ENCODE results near the gene RPS4Y2. TPM values are rescaled to one million over a fixed set of nuclear protein-coding genes. Genes with fewer than 3 reads are reported as not detected.

The RPS4Y2 gene
- total RNA-seq, 2 experiments from 2014 or later: not detected

DNA sequence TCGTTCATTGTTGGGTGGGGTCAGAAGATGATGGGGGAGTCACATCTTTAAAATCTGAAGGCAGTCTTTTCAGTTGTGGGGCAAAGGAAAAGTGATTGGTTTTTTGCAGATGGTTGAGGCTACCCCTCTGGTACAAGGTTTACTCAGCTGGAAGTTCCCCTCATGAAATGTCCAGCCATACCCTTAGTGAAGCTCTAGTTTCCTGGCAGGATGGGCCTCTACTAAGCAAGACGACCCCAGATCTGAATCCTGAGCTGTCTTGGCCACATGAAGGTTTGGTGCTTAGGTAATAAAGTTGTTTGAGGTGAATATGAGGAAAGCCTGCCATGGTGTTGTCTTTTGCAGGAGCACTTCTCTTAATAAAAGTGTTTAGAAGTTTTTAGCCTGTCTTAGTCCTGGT, 9.2 kb downstream of the RPS4Y2 start:
- H3K27ac ChIP-seq (ENCODE audit: low read depth in 1 of 2, low read length in 2 of 2): no peak overlapping the region
- Mint-ChIP-seq H3K4me3 (no peak overlapping the region), H3K4me1 (ENCODE audit: low read depth) (peaks cover 38% of the 10 kb centered on the region), H3K9me3 (no peaks in the 10 kb centered on the region), H3K36me3 (ENCODE audit: low read depth) (no peaks in the 10 kb centered on the region), H3K27ac (no peak overlapping the region), H3K27me3 (no peaks in the 10 kb centered on the region)
- no peaks in the 10 kb centered on the region for H3K27me3 ChIP-seq (ENCODE audit: control insufficient read depth in 1 of 2, insufficient read depth in 2 of 2, low read length in 2 of 2)
- H3K4me3 ChIP-seq (ENCODE audit: low read length): no peak overlapping the region
- H3K9me3 ChIP-seq (ENCODE audit: control insufficient read depth in 1 of 2, insufficient read depth in 1 of 2, low read length in 2 of 2): no peaks in the 10 kb centered on the region
- DNase-seq (no peak), ATAC-seq (ENCODE audit: poor library complexity) (no peak)
- intact Hi-C loops (cut with DNase I, micrococcal nuclease): no loop called here
- H3K36me3 ChIP-seq (ENCODE audit: insufficient read depth, low read length): no peaks in the 10 kb centered on the region
- POLR2A ChIA-PET: interaction anchor here (0.7 kb wide), 1 partner anchor 13 kb away, joined by 3 read pairs; no protein-coding TSS in a partner anchor
- H3K4me1 ChIP-seq (ENCODE audit: insufficient read depth, low read length): peaks cover 15% of the 10 kb centered on the region
- CTCF ChIA-PET: no interaction called here
- TF ChIP-seq, protein P1, sequence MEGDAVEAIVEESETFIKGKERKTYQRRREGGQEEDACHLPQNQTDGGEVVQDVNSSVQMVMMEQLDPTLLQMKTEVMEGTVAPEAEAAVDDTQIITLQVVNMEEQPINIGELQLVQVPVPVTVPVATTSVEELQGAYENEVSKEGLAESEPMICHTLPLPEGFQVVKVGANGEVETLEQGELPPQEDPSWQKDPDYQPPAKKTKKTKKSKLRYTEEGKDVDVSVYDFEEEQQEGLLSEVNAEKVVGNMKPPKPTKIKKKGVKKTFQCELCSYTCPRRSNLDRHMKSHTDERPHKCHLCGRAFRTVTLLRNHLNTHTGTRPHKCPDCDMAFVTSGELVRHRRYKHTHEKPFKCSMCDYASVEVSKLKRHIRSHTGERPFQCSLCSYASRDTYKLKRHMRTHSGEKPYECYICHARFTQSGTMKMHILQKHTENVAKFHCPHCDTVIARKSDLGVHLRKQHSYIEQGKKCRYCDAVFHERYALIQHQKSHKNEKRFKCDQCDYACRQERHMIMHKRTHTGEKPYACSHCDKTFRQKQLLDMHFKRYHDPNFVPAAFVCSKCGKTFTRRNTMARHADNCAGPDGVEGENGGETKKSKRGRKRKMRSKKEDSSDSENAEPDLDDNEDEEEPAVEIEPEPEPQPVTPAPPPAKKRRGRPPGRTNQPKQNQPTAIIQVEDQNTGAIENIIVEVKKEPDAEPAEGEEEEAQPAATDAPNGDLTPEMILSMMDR (IDR thresholded peaks at IDR 0.05): no peak

DNA sequence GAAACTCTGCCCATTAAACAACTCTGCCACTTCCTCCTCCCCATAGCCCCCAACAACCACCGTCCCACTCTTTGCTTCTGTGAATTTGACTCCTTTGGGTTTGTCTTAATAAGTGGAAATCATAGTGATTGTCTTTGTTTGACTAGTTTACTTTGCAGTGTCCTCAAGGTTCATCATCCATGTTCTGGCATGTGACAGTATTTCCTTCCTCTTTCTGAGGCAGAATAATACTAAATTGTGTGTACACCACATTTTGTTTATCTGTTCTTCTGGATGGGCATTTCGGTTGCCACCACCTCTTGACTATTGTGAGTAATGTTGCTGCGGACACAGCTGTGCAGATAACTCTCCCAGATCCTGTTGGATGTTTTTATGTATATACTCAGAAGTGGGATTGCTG, 14.8 kb downstream of the RPS4Y2 start:
- Histone ChIP-seq H3K27ac (ENCODE audit: low read depth in 1 of 2, low read length in 2 of 2) (no peak overlapping the region), H3K36me3 (ENCODE audit: insufficient read depth, low read length) (no peaks in the 10 kb centered on the region), H3K4me3 (ENCODE audit: low read length) (no peak overlapping the region), H3K4me1 (ENCODE audit: insufficient read depth, low read length) (no peaks in the 10 kb centered on the region), H3K9me3 (ENCODE audit: control insufficient read depth in 1 of 2, insufficient read depth in 1 of 2, low read length in 2 of 2) (no peaks in the 10 kb centered on the region), H3K27me3 (ENCODE audit: control insufficient read depth in 1 of 2, insufficient read depth in 2 of 2, low read length in 2 of 2) (no peaks in the 10 kb centered on the region)
- no peak for DNase-seq
- Mint-ChIP-seq H3K27ac (no peak overlapping the region), H3K4me1 (ENCODE audit: low read depth) (peaks cover 50% of the 10 kb centered on the region), H3K36me3 (ENCODE audit: low read depth) (no peaks in the 10 kb centered on the region), H3K9me3 (no peaks in the 10 kb centered on the region), H3K27me3 (no peaks in the 10 kb centered on the region), H3K4me3 (no peak overlapping the region)
- intact Hi-C loops (cut with DNase I, micrococcal nuclease): no loop called here
- ChIA-PET CTCF (no interaction called here), POLR2A (no interaction called here)
- ATAC-seq (ENCODE audit: poor library complexity): no peak
- TF ChIP-seq, protein P1 (IDR thresholded peaks at IDR 0.05): no peak

DNA sequence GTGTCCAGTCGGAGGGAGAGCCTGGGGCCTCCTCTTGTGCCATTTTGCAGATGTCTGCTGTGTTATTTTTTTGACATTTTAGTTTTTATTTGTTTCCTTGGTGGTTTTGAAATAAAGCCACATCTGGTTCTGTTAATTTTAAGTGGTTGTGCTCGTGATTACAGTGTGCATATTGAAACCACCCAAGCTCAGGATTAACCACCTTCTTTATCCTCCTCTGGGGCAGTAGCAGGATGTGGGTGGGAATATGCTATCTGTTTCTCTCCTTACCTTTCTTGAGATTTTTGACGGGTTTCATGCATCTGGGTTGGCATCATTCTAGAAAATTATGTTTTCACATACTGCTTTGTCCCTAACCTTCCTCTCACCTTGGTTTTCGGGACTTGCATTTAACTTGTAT, 20.2 kb downstream of the RPS4Y2 start:
- intact Hi-C loops (cut with DNase I, micrococcal nuclease): no loop called here
- H3K27me3 ChIP-seq (ENCODE audit: control insufficient read depth in 1 of 2, insufficient read depth in 2 of 2, low read length in 2 of 2): no peaks in the 10 kb centered on the region
- TF ChIP-seq, protein P1 (IDR thresholded peaks at IDR 0.05): no peak
- H3K4me1 ChIP-seq (ENCODE audit: insufficient read depth, low read length): no peaks in the 10 kb centered on the region
- Mint-ChIP-seq H3K4me1 (ENCODE audit: low read depth) (peaks cover 55% of the 10 kb centered on the region), H3K4me3 (no peak overlapping the region), H3K27ac (no peak overlapping the region), H3K27me3 (no peaks in the 10 kb centered on the region), H3K36me3 (ENCODE audit: low read depth) (no peaks in the 10 kb centered on the region), H3K9me3 (no peaks in the 10 kb centered on the region)
- H3K36me3 ChIP-seq (ENCODE audit: insufficient read depth, low read length): no peaks in the 10 kb centered on the region
- POLR2A ChIA-PET: no interaction called here
- no peak overlapping the region for H3K27ac ChIP-seq (ENCODE audit: low read depth in 1 of 2, low read length in 2 of 2)
- no peaks in the 10 kb centered on the region for H3K9me3 ChIP-seq (ENCODE audit: control insufficient read depth in 1 of 2, insufficient read depth in 1 of 2, low read length in 2 of 2)
- ATAC-seq (ENCODE audit: poor library complexity): no peak
- DNase-seq: no peak
- CTCF ChIA-PET: no interaction called here
- no peak overlapping the region for H3K4me3 ChIP-seq (ENCODE audit: low read length)
